NCI-H460 (cell line): ENCODE results near the gene ARHGEF38. TPM values are rescaled to one million over a fixed set of nuclear protein-coding genes. Genes with fewer than 3 reads are reported as not detected.

Experiments
- DNase-seq: peaks from one replicate; pipeline ENCODE4 v3.0.0-alpha.2; 2016; ENCODE audit warnings: low read depth; ENCODE audit errors: extremely low read depth
- polyA plus RNA-seq: library from polyadenylated mRNA; depleted of rRNA; stranded (reverse); fragments of >200 nt; gene quantifications from 2 replicates; pipeline ENCODE4 v1.2.3, GENCODE V29; 2014; cell fraction: nucleus; rRNA removed
- total RNA-seq: library from RNA; depleted of rRNA; stranded (reverse); fragments of >200 nt; shearing (Covaris generic); gene quantifications from 2 replicates; pipeline ENCODE4 v1.2.3, GENCODE V29; 2014; rRNA removed

The ARHGEF38 gene
- total RNA-seq, result 0.02 TPM in 1 of 2 replicates, not detected in the other
- not detected in 2 replicates for polyA plus RNA-seq

GRCh38 chr4:105551965-105552746, at the start of gene ARHGEF38:
ARHGEF38 (plus strand) TSS chr4:105552620; CDS start chr4:105552766, 146 bp downstream.
- no peak for DNase-seq

GRCh38 chr4:105503484-105503883, 48.9 kb upstream of the ARHGEF38 start:
- DNase-seq, result no peak

- DNase-seq, result no peak
Measured at GRCh38 chr4:105504744-105505143, 47.7 kb upstream of the ARHGEF38 start.

- DNase-seq, result no peak
Measured at GRCh38 chr4:105509291-105509690, 43.1 kb upstream of the ARHGEF38 start.

- DNase-seq, result no peak
Measured at GRCh38 chr4:105509714-105510113, 42.7 kb upstream of the ARHGEF38 start.

- no peak for DNase-seq
Measured at GRCh38 chr4:105510245-105510644, 42.2 kb upstream of the ARHGEF38 start.

- DNase-seq, result peak; percentile 23
Measured at GRCh38 chr4:105520819-105521790, 31.3 kb upstream of the ARHGEF38 start.

GRCh38 chr4:105526656-105527055, 25.8 kb upstream of the ARHGEF38 start:
- DNase-seq, result no peak

GRCh38 chr4:105527081-105527480, 25.3 kb upstream of the ARHGEF38 start:
- no peak for DNase-seq

- no peak for DNase-seq
Measured at GRCh38 chr4:105536601-105537000, 15.8 kb upstream of the ARHGEF38 start.

- no peak for DNase-seq
Measured at GRCh38 chr4:105541420-105541819, 11.0 kb upstream of the ARHGEF38 start.

GRCh38 chr4:105542039-105542438, 10.4 kb upstream of the ARHGEF38 start:
- no peak for DNase-seq

GRCh38 chr4:105543346-105543745, 9.1 kb upstream of the ARHGEF38 start:
- DNase-seq, result no peak

GRCh38 chr4:105543881-105544280, 8.5 kb upstream of the ARHGEF38 start:
- no peak for DNase-seq

GRCh38 chr4:105544520-105545286, 7.7 kb upstream of the ARHGEF38 start:
- DNase-seq, result no peak

GRCh38 chr4:105546086-105546485, 6.3 kb upstream of the ARHGEF38 start:
- DNase-seq, result no peak

- DNase-seq, result no peak
Measured at GRCh38 chr4:105547769-105548168, 4.7 kb upstream of the ARHGEF38 start.

GRCh38 chr4:105548483-105548882, 3.9 kb upstream of the ARHGEF38 start:
- DNase-seq, result no peak

- no peak for DNase-seq
Measured at GRCh38 chr4:105550641-105551040, 1.8 kb upstream of the ARHGEF38 start.

GRCh38 chr4:105555409-105555808, 3.0 kb downstream of the ARHGEF38 start:
- no peak for DNase-seq

GRCh38 chr4:105556206-105556605, 3.8 kb downstream of the ARHGEF38 start:
- DNase-seq, result no peak
